Measurements from ENCODE around the gene KCTD20.
"Not testable (repeated sequence)": the region's sequence is repeated elsewhere in the genome, so short reads cannot be mapped to it uniquely, and the experiment has no call there.

Gene KCTD20

GRCh38 chr6:36479256-36479655, 36.5 kb downstream of the KCTD20 start:
- no peak overlapping the region for H3K27ac ChIP-seq (ENCODE audit: low read length)
- H3K36me3 ChIP-seq (ENCODE audit: control insufficient read depth, low read depth, low read length), result peaks cover 14% of the 10 kb centered on the region
- H3K9ac ChIP-seq (ENCODE audit: low read length), result no peak overlapping the region
- no peaks in the 10 kb centered on the region for H3K27me3 ChIP-seq (ENCODE audit: control insufficient read depth, insufficient read depth, low read length)
- H3K4me3 ChIP-seq (ENCODE audit: low read length), result no peak overlapping the region
- H3K4me1 ChIP-seq (ENCODE audit: control insufficient read depth, low read depth, low read length), result no peaks in the 10 kb centered on the region
- no peaks in the 10 kb centered on the region for H3K9me3 ChIP-seq (ENCODE audit: control insufficient read depth, low read depth, low read length)

- peaks cover 35% of the 10 kb centered on the region for H3K36me3 ChIP-seq (ENCODE audit: control insufficient read depth, low read depth, low read length)
- H3K27me3 ChIP-seq (ENCODE audit: control insufficient read depth, insufficient read depth, low read length); H3K9ac ChIP-seq (ENCODE audit: low read length); H3K9me3 ChIP-seq (ENCODE audit: control insufficient read depth, low read depth, low read length); H3K4me3 ChIP-seq (ENCODE audit: low read length); H3K27ac ChIP-seq (ENCODE audit: low read length); H3K4me1 ChIP-seq (ENCODE audit: control insufficient read depth, low read depth, low read length): not testable (repeated sequence)
Measured at GRCh38 chr6:36483326-36483725, 40.5 kb downstream of the KCTD20 start.

GRCh38 chr6:36484736-36485135, 41.9 kb downstream of the KCTD20 start:
- no peaks in the 10 kb centered on the region for H3K27me3 ChIP-seq (ENCODE audit: control insufficient read depth, insufficient read depth, low read length)
- H3K4me1 ChIP-seq (ENCODE audit: control insufficient read depth, low read depth, low read length), result no peaks in the 10 kb centered on the region
- H3K36me3 ChIP-seq (ENCODE audit: control insufficient read depth, low read depth, low read length), result peaks cover 41% of the 10 kb centered on the region
- no peaks in the 10 kb centered on the region for H3K9me3 ChIP-seq (ENCODE audit: control insufficient read depth, low read depth, low read length)
- H3K9ac ChIP-seq (ENCODE audit: low read length), result no peak overlapping the region
- no peak overlapping the region for H3K27ac ChIP-seq (ENCODE audit: low read length)
- H3K4me3 ChIP-seq (ENCODE audit: low read length), result no peak overlapping the region

- Histone ChIP-seq H3K9me3 (ENCODE audit: control insufficient read depth, low read depth, low read length) (no peaks in the 10 kb centered on the region), H3K36me3 (ENCODE audit: control insufficient read depth, low read depth, low read length) (peaks cover 32% of the 10 kb centered on the region), H3K4me3 (ENCODE audit: low read length) (no peak overlapping the region), H3K4me1 (ENCODE audit: control insufficient read depth, low read depth, low read length) (no peaks in the 10 kb centered on the region), H3K9ac (ENCODE audit: low read length) (no peak overlapping the region), H3K27me3 (ENCODE audit: control insufficient read depth, insufficient read depth, low read length) (no peaks in the 10 kb centered on the region), H3K27ac (ENCODE audit: low read length) (no peak overlapping the region)
Measured at GRCh38 chr6:36487698-36488097, 44.9 kb downstream of the KCTD20 start.

GRCh38 chr6:36488221-36488620, 45.4 kb downstream of the KCTD20 start:
- no peak overlapping the region for H3K27ac ChIP-seq (ENCODE audit: low read length)
- peaks cover 32% of the 10 kb centered on the region for H3K36me3 ChIP-seq (ENCODE audit: control insufficient read depth, low read depth, low read length)

GRCh38 chr6:36489426-36489825, 46.6 kb downstream of the KCTD20 start:
- Histone ChIP-seq H3K4me3 (ENCODE audit: low read length) (no peak overlapping the region), H3K27ac (ENCODE audit: low read length) (no peak overlapping the region), H3K4me1 (ENCODE audit: control insufficient read depth, low read depth, low read length) (peaks cover 4% of the 10 kb centered on the region), H3K9ac (ENCODE audit: low read length) (no peak overlapping the region), H3K27me3 (ENCODE audit: control insufficient read depth, insufficient read depth, low read length) (no peaks in the 10 kb centered on the region), H3K36me3 (ENCODE audit: control insufficient read depth, low read depth, low read length) (peaks cover 33% of the 10 kb centered on the region), H3K9me3 (ENCODE audit: control insufficient read depth, low read depth, low read length) (no peaks in the 10 kb centered on the region)

More at GRCh38 chr6:36488221-36488620, 45.4 kb downstream of the KCTD20 start:
- Histone ChIP-seq H3K9ac (ENCODE audit: low read length) (no peak overlapping the region), H3K4me1 (ENCODE audit: control insufficient read depth, low read depth, low read length) (no peaks in the 10 kb centered on the region), H3K27me3 (ENCODE audit: control insufficient read depth, insufficient read depth, low read length) (no peaks in the 10 kb centered on the region), H3K4me3 (ENCODE audit: low read length) (no peak overlapping the region), H3K9me3 (ENCODE audit: control insufficient read depth, low read depth, low read length) (no peaks in the 10 kb centered on the region)

GRCh38 chr6:36491378-36491965, 48.7 kb downstream of the KCTD20 start:
- Histone ChIP-seq H3K36me3 (ENCODE audit: control insufficient read depth, low read depth, low read length) (peaks cover 42% of the 10 kb centered on the region), H3K27me3 (ENCODE audit: control insufficient read depth, insufficient read depth, low read length) (no peaks in the 10 kb centered on the region), H3K4me3 (ENCODE audit: low read length) (no peak overlapping the region), H3K9ac (ENCODE audit: low read length) (no peak overlapping the region), H3K27ac (ENCODE audit: low read length) (no peak overlapping the region), H3K4me1 (ENCODE audit: control insufficient read depth, low read depth, low read length) (peaks cover 4% of the 10 kb centered on the region), H3K9me3 (ENCODE audit: control insufficient read depth, low read depth, low read length) (no peaks in the 10 kb centered on the region)

- Histone ChIP-seq H3K9ac (ENCODE audit: low read length) (no peak overlapping the region), H3K4me3 (ENCODE audit: low read length) (no peak overlapping the region), H3K27me3 (ENCODE audit: control insufficient read depth, insufficient read depth, low read length) (no peaks in the 10 kb centered on the region), H3K36me3 (ENCODE audit: control insufficient read depth, low read depth, low read length) (peaks cover 40% of the 10 kb centered on the region), H3K9me3 (ENCODE audit: control insufficient read depth, low read depth, low read length) (no peaks in the 10 kb centered on the region), H3K4me1 (ENCODE audit: control insufficient read depth, low read depth, low read length) (peaks cover 4% of the 10 kb centered on the region), H3K27ac (ENCODE audit: low read length) (no peak overlapping the region)
Measured at GRCh38 chr6:36492092-36492491, 49.3 kb downstream of the KCTD20 start.

DNA sequence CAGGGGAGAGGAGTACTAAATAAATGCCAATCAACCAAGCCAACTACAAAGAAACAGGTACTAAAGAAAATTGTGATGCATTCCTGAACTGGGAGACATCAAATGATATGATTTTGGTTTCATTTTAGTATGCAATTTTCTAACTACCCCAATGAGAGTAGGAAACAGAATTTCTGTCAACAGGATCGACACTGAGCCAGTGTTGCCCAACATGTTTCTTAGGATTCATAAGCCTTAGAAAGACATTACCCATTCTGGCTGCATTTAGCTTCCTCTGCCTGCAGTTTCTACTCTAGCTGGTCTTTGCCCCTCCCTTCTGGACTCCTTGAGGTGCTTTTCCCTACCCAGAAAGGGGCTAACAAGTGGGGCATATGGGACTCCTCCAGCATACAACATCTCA, 49.8 kb downstream of the KCTD20 start:
- Histone ChIP-seq H3K27ac (ENCODE audit: low read length) (no peak overlapping the region), H3K9ac (ENCODE audit: low read length) (no peak overlapping the region), H3K36me3 (ENCODE audit: control insufficient read depth, low read depth, low read length) (peaks cover 40% of the 10 kb centered on the region)

DNA sequence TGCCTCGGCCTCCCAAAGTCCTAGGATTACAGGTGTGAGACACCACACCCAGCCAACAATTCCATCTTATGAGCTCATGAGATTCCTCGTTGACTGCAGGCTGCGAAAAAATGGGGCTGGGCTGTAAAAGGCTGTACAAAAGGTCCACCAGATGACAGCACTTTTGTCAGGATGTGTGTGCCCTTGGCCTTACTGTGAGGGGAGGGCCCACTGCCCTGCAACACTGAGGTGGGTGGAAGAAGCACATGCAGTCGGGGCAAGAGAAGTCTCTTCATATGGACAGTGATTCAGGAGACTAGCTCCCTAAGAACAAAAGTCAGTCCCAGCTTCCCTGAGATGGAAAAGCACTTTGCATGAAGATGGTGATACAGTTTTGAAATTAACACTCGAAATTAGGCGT, 50.5 kb downstream of the KCTD20 start:
- no peak overlapping the region for H3K9ac ChIP-seq (ENCODE audit: low read length)
- peaks cover 4% of the 10 kb centered on the region for H3K4me1 ChIP-seq (ENCODE audit: control insufficient read depth, low read depth, low read length)
- no peaks in the 10 kb centered on the region for H3K9me3 ChIP-seq (ENCODE audit: control insufficient read depth, low read depth, low read length)
- H3K36me3 ChIP-seq (ENCODE audit: control insufficient read depth, low read depth, low read length), result peaks cover 38% of the 10 kb centered on the region
- no peak overlapping the region for H3K4me3 ChIP-seq (ENCODE audit: low read length)
- no peaks in the 10 kb centered on the region for H3K27me3 ChIP-seq (ENCODE audit: control insufficient read depth, insufficient read depth, low read length)
- no peak overlapping the region for H3K27ac ChIP-seq (ENCODE audit: low read length)

More for the DNA sequence above, 49.8 kb downstream of the KCTD20 start:
- peaks cover 4% of the 10 kb centered on the region for H3K4me1 ChIP-seq (ENCODE audit: control insufficient read depth, low read depth, low read length)
- H3K27me3 ChIP-seq (ENCODE audit: control insufficient read depth, insufficient read depth, low read length), result no peaks in the 10 kb centered on the region
- no peak overlapping the region for H3K4me3 ChIP-seq (ENCODE audit: low read length)
- H3K9me3 ChIP-seq (ENCODE audit: control insufficient read depth, low read depth, low read length), result no peaks in the 10 kb centered on the region

DNA sequence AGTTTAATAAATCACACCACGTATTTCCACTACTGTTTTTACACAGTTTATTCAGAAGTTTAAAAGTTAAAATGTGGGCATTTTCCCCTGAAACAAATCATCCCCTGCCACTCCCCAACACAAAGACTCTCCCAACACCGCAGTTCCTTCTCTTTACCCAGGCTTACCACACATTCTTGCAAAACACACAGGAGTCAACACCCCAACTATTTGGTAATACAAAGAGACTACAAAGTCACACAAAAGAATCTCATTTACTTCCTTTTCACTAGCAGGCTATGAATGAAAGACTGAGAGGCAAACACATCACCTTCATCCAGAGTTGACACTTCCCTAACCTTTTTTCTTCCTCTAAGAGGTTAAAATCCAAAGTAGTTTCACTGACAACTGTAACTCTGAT, 51.1 kb downstream of the KCTD20 start:
- Histone ChIP-seq H3K4me1 (ENCODE audit: control insufficient read depth, low read depth, low read length) (peaks cover 4% of the 10 kb centered on the region), H3K27ac (ENCODE audit: low read length) (no peak overlapping the region), H3K4me3 (ENCODE audit: low read length) (no peak overlapping the region), H3K9ac (ENCODE audit: low read length) (no peak overlapping the region), H3K36me3 (ENCODE audit: control insufficient read depth, low read depth, low read length) (peaks cover 34% of the 10 kb centered on the region), H3K27me3 (ENCODE audit: control insufficient read depth, insufficient read depth, low read length) (no peaks in the 10 kb centered on the region), H3K9me3 (ENCODE audit: control insufficient read depth, low read depth, low read length) (no peaks in the 10 kb centered on the region)

GRCh38 chr6:36495086-36495485, 52.3 kb downstream of the KCTD20 start:
- H3K36me3 ChIP-seq (ENCODE audit: control insufficient read depth, low read depth, low read length), result peaks cover 32% of the 10 kb centered on the region
- H3K4me3 ChIP-seq (ENCODE audit: low read length), result no peak overlapping the region
- no peak overlapping the region for H3K9ac ChIP-seq (ENCODE audit: low read length)
- no peaks in the 10 kb centered on the region for H3K27me3 ChIP-seq (ENCODE audit: control insufficient read depth, insufficient read depth, low read length)
- H3K4me1 ChIP-seq (ENCODE audit: control insufficient read depth, low read depth, low read length), result peaks cover 4% of the 10 kb centered on the region
- no peaks in the 10 kb centered on the region for H3K9me3 ChIP-seq (ENCODE audit: control insufficient read depth, low read depth, low read length)
- H3K27ac ChIP-seq (ENCODE audit: low read length), result no peak overlapping the region
